Panc1 (cell line): ENCODE measurements around the gene FOXK1. TPM values are rescaled to one million over a fixed set of nuclear protein-coding genes. Genes with fewer than 3 reads are reported as not detected.

Experiments
- ATAC-seq: fragments of 200-7000 bp; cut with Tn5 transposase; 2 replicates; pipeline ENCODE4 v1.9.1; 2020; ENCODE audit warnings: mild to moderate bottlenecking, moderate library complexity
- BruUV-seq: library from RNA; stranded (reverse); fragments of 400-500 nt; replicated peaks from 2 replicates; lab custom pipeline; 2021; lab: Mats Ljungman, UMichigan
- CTCF ChIA-PET: fragments of 300-600 bp; sonication (Branson Sonifier 250); formaldehyde crosslinking; loops from one replicate; lab custom pipeline; 2022; ENCODE audit warnings: antibody characterized with exemption; lab: Charles Lee
- POLR2A ChIA-PET: fragments of 300-600 bp; sonication (Branson Sonifier 250); formaldehyde crosslinking; loops from one replicate; lab custom pipeline; 2022; ENCODE audit warnings: antibody characterized with exemption; lab: Charles Lee
- DNase-seq: peaks from one replicate; pipeline ENCODE4 v3.0.0-alpha.2; 2010; ENCODE audit warnings: low read depth, low spot score
- H3K27ac ChIP-seq: 2 replicates; pipeline ENCODE4 v1.5.1; 2011; ENCODE audit warnings: mild to moderate bottlenecking, low read length, inconsistent platforms
- H3K27me3 ChIP-seq: fragments of 200-500 bp; sonication (Bioruptor generic); 2 replicates; pipeline ENCODE4 v1.6.0; 2014; ENCODE audit warnings: low read length, inconsistent platforms; ENCODE audit not compliant: control insufficient read depth, insufficient read depth
- H3K36me3 ChIP-seq: fragments of 200-500 bp; sonication (Bioruptor generic); 2 replicates; pipeline ENCODE4 v1.5.1; 2014; ENCODE audit warnings: inconsistent platforms, mild to moderate bottlenecking, low read length, moderate library complexity; ENCODE audit not compliant: control insufficient read depth, insufficient read depth
- H3K4me1 ChIP-seq: 2 replicates; pipeline ENCODE4 v1.5.1; 2011; ENCODE audit warnings: inconsistent platforms, mild to moderate bottlenecking, low read length, moderate library complexity; ENCODE audit not compliant: control insufficient read depth, insufficient read depth
- H3K4me3 ChIP-seq, 2 experiments: 2 replicates each; pipeline ENCODE4 v1.5.1; 2011 to 2012; ENCODE audit warnings: low read depth in 2 of 2, low read length in 2 of 2, mild to moderate bottlenecking in 2 of 2, inconsistent platforms in 1 of 2, moderate library complexity in 1 of 2
- H3K9me3 ChIP-seq: fragments of 200-500 bp; sonication (Bioruptor generic); 2 replicates; pipeline ENCODE4 v1.5.1; 2014; ENCODE audit warnings: low read depth, mild to moderate bottlenecking, inconsistent platforms, low read length, moderate library complexity; ENCODE audit not compliant: control insufficient read depth, insufficient read depth
- POLR2AphosphoS5 ChIP-seq: IDR thresholded peaks from 2 replicates; pipeline ENCODE4 v1.6.1; 2012; ENCODE audit warnings: mild to moderate bottlenecking, low read depth, low read length, moderate library complexity
- SIN3A ChIP-seq: IDR thresholded peaks from 2 replicates; pipeline ENCODE4 v1.6.1; 2012; ENCODE audit warnings: low read depth, mild to moderate bottlenecking, low read length, moderate library complexity, borderline replicate concordance; ENCODE audit not compliant: insufficient read depth
- TCF7L2 ChIP-seq: IDR thresholded peaks from 2 replicates; pipeline ENCODE4 v1.6.1; 2011; ENCODE audit warnings: mild to moderate bottlenecking, low read depth, low read length, inconsistent platforms
- in situ Hi-C: cut with HindIII; loops from 2 replicates; pipeline ENCODE4 v1.10.0; 2016; ENCODE audit warnings: low sequenced_read_pairs, low pct_unique_long_range_greater_than_20kb
- intact Hi-C: fragments of 100-400 bp; cut with micrococcal nuclease; formaldehyde crosslinking; loops from one replicate; pipeline ENCODE4 v1.10.0; 2022; ENCODE audit not compliant: unreplicated experiment
- total RNA-seq: library from RNA; stranded (reverse); gene quantifications from one replicate; pipeline ENCODE4 v1.2.1, GENCODE V29; 2021; ENCODE audit not compliant: unreplicated experiment
- TF ChIP-seq, protein P1 (sequence below), 2 experiments: IDR thresholded peaks; 2 replicates each; pipeline ENCODE4 v1.6.1; 2011 to 2012; ENCODE audit warnings: low read depth in 2 of 2, control low read depth in 1 of 2, low read length in 1 of 2, mild to moderate bottlenecking in 1 of 2, moderate library complexity in 1 of 2; ENCODE audit not compliant: insufficient read depth in 1 of 2
- TF ChIP-seq, protein P2 (sequence below): fragments of 450-650 bp; IDR thresholded peaks from 2 replicates; pipeline ENCODE4 v1.5.1; 2017; ENCODE audit warnings: mild to moderate bottlenecking

Gene FOXK1
- total RNA-seq, 1 experiment from 2014 or later, result 72.7 TPM

- DNase-seq (no peak), ATAC-seq (no peak)
- ChIA-PET POLR2A (no interaction called here), CTCF (interaction anchor here (0.7 kb wide), 2 partner anchors 50 to 102 kb away, joined by 9 to 10 read pairs; no protein-coding TSS in a partner anchor)
- Histone ChIP-seq H3K27me3 (no peaks in the 10 kb centered on the region), H3K4me3 (no peak overlapping the region), H3K36me3 (no peaks in the 10 kb centered on the region), H3K9me3 (no peaks in the 10 kb centered on the region), H3K4me1 (peaks cover 13% of the 10 kb centered on the region), H3K27ac (no peak overlapping the region)
- TF ChIP-seq, protein P1, sequence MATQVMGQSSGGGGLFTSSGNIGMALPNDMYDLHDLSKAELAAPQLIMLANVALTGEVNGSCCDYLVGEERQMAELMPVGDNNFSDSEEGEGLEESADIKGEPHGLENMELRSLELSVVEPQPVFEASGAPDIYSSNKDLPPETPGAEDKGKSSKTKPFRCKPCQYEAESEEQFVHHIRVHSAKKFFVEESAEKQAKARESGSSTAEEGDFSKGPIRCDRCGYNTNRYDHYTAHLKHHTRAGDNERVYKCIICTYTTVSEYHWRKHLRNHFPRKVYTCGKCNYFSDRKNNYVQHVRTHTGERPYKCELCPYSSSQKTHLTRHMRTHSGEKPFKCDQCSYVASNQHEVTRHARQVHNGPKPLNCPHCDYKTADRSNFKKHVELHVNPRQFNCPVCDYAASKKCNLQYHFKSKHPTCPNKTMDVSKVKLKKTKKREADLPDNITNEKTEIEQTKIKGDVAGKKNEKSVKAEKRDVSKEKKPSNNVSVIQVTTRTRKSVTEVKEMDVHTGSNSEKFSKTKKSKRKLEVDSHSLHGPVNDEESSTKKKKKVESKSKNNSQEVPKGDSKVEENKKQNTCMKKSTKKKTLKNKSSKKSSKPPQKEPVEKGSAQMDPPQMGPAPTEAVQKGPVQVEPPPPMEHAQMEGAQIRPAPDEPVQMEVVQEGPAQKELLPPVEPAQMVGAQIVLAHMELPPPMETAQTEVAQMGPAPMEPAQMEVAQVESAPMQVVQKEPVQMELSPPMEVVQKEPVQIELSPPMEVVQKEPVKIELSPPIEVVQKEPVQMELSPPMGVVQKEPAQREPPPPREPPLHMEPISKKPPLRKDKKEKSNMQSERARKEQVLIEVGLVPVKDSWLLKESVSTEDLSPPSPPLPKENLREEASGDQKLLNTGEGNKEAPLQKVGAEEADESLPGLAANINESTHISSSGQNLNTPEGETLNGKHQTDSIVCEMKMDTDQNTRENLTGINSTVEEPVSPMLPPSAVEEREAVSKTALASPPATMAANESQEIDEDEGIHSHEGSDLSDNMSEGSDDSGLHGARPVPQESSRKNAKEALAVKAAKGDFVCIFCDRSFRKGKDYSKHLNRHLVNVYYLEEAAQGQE (IDR thresholded peaks at IDR 0.05; ENCODE audit: insufficient read depth in 1 of 2, low read depth in 2 of 2, low read length in 1 of 2), result no peak
- TF ChIP-seq, protein P2, sequence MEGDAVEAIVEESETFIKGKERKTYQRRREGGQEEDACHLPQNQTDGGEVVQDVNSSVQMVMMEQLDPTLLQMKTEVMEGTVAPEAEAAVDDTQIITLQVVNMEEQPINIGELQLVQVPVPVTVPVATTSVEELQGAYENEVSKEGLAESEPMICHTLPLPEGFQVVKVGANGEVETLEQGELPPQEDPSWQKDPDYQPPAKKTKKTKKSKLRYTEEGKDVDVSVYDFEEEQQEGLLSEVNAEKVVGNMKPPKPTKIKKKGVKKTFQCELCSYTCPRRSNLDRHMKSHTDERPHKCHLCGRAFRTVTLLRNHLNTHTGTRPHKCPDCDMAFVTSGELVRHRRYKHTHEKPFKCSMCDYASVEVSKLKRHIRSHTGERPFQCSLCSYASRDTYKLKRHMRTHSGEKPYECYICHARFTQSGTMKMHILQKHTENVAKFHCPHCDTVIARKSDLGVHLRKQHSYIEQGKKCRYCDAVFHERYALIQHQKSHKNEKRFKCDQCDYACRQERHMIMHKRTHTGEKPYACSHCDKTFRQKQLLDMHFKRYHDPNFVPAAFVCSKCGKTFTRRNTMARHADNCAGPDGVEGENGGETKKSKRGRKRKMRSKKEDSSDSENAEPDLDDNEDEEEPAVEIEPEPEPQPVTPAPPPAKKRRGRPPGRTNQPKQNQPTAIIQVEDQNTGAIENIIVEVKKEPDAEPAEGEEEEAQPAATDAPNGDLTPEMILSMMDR, result no peak
- no peak for TF ChIP-seq SIN3A
- no peak for TF ChIP-seq TCF7L2
- TF ChIP-seq POLR2AphosphoS5, result no peak
- BruUV-seq, result no TSS peak
- intact Hi-C loops (no loop called here), in situ Hi-C loops (no loop called here)
These were observed 46.0 kb downstream of the FOXK1 start for GRCh38 chr7:4727914-4728705.

- ChIA-PET CTCF (no interaction called here), POLR2A (no interaction called here)
- Histone ChIP-seq H3K4me3 (no peak overlapping the region), H3K27ac (no peak overlapping the region), H3K36me3 (no peaks in the 10 kb centered on the region), H3K9me3 (no peaks in the 10 kb centered on the region), H3K4me1 (peaks cover 12% of the 10 kb centered on the region), H3K27me3 (no peaks in the 10 kb centered on the region)
- DNase-seq (no peak), ATAC-seq (no peak)
- no peak for TF ChIP-seq POLR2AphosphoS5
- TF ChIP-seq, protein P1 (IDR thresholded peaks at IDR 0.05; ENCODE audit: insufficient read depth in 1 of 2, low read depth in 2 of 2, low read length in 1 of 2), result no peak
- no peak for TF ChIP-seq SIN3A
- TF ChIP-seq, protein P2, result no peak
- TF ChIP-seq TCF7L2, result no peak
- intact Hi-C loops (no loop called here), in situ Hi-C loops (no loop called here)
- no TSS peak for BruUV-seq
These were observed 47.2 kb downstream of the FOXK1 start for GRCh38 chr7:4729266-4729665.
